H9 (cell line): ENCODE measurements around the gene OTOF. TPM values are rescaled to one million over a fixed set of nuclear protein-coding genes. Genes with fewer than 3 reads are reported as not detected.

ENCODE experiments used
- DNase-seq: peaks from one replicate; pipeline ENCODE4 v3.0.0-alpha.2; 2017
- H2AFZ ChIP-seq: one replicate; pipeline ENCODE4 v1.6.1; 2013; ENCODE audit warnings: mild to moderate bottlenecking, low read length, control low read depth, moderate library complexity
- H2AK5ac ChIP-seq: 2 replicates; pipeline ENCODE4 v1.6.1; 2013; ENCODE audit warnings: low read length, control low read depth, mixed read lengths; ENCODE audit not compliant: insufficient read length
- H2BK120ac ChIP-seq: one replicate; pipeline ENCODE4 v1.6.1; 2013; ENCODE audit warnings: low read depth, mild to moderate bottlenecking, low read length, control low read depth, inconsistent platforms; ENCODE audit not compliant: poor library complexity, severe bottlenecking
- H2BK12ac ChIP-seq: 2 replicates; pipeline ENCODE4 v1.6.1; 2013; ENCODE audit warnings: low read length, control low read depth, mixed read lengths, low read depth; ENCODE audit not compliant: insufficient read length
- H2BK15ac ChIP-seq: 2 replicates; pipeline ENCODE4 v1.6.1; 2013; ENCODE audit warnings: low read depth, low read length, control low read depth
- H2BK20ac ChIP-seq: one replicate; pipeline ENCODE4 v1.6.1; 2013; ENCODE audit warnings: low read depth, mild to moderate bottlenecking, low read length, control low read depth, inconsistent platforms; ENCODE audit not compliant: poor library complexity, severe bottlenecking
- H2BK5ac ChIP-seq: 2 replicates; pipeline ENCODE4 v1.6.1; 2013; ENCODE audit warnings: low read length, control low read depth, mixed read lengths; ENCODE audit not compliant: insufficient read length
- H3K14ac ChIP-seq: 2 replicates; pipeline ENCODE4 v1.6.1; 2013; ENCODE audit warnings: low read length, control low read depth; ENCODE audit not compliant: insufficient read depth
- H3K18ac ChIP-seq: 2 replicates; pipeline ENCODE4 v1.6.1; 2013; ENCODE audit warnings: low read depth, mild to moderate bottlenecking, mixed read lengths, low read length, control low read depth; ENCODE audit not compliant: insufficient read length
- H3K23ac ChIP-seq: 2 replicates; pipeline ENCODE4 v1.6.1; 2013; ENCODE audit warnings: low read length, control low read depth, mixed read lengths, low read depth; ENCODE audit not compliant: insufficient read length
- H3K23me2 ChIP-seq: 2 replicates; pipeline ENCODE4 v1.6.1; 2013; ENCODE audit warnings: low read depth, mild to moderate bottlenecking, mixed read lengths, low read length, control low read depth; ENCODE audit not compliant: insufficient read length, poor library complexity, severe bottlenecking
- H3K27ac ChIP-seq: 2 replicates; pipeline ENCODE4 v1.5.1; 2013; ENCODE audit warnings: low read length, control low read depth, mixed read lengths, low read depth; ENCODE audit not compliant: insufficient read length
- H3K27me3 ChIP-seq: 2 replicates; pipeline ENCODE4 v1.6.1; 2013; ENCODE audit warnings: low read length, control low read depth, inconsistent platforms; ENCODE audit not compliant: insufficient read depth
- H3K4ac ChIP-seq: 2 replicates; pipeline ENCODE4 v1.6.1; 2013; ENCODE audit warnings: low read depth, mild to moderate bottlenecking, control low read depth, inconsistent platforms, low read length, moderate library complexity
- H3K4me1 ChIP-seq: 2 replicates; pipeline ENCODE4 v1.6.1; 2013; ENCODE audit warnings: low read length, control low read depth, inconsistent platforms; ENCODE audit not compliant: insufficient read depth
- H3K4me2 ChIP-seq: 2 replicates; pipeline ENCODE4 v1.6.1; 2013; ENCODE audit warnings: low read length, control low read depth, mixed read lengths; ENCODE audit not compliant: insufficient read length, insufficient read depth
- H3K56ac ChIP-seq: 2 replicates; pipeline ENCODE4 v1.6.1; 2013; ENCODE audit warnings: low read depth, mild to moderate bottlenecking, mixed read lengths, low read length, control low read depth; ENCODE audit not compliant: insufficient read length
- H3K79me1 ChIP-seq: 2 replicates; pipeline ENCODE4 v1.6.1; 2013; ENCODE audit warnings: low read depth, mild to moderate bottlenecking, moderate library complexity, low read length, control low read depth, inconsistent platforms; ENCODE audit not compliant: insufficient read depth, poor library complexity, severe bottlenecking
- H3K79me2 ChIP-seq: 2 replicates; pipeline ENCODE4 v1.6.1; 2013; ENCODE audit warnings: low read length, control low read depth, inconsistent platforms; ENCODE audit not compliant: insufficient read depth
- H3K9ac ChIP-seq: 2 replicates; pipeline ENCODE4 v1.6.1; 2013; ENCODE audit warnings: low read length, control low read depth, mixed read lengths; ENCODE audit not compliant: insufficient read length; ENCODE audit errors: extremely low read depth
- H3K9me3 ChIP-seq: one replicate; pipeline ENCODE4 v1.6.1; 2013; ENCODE audit warnings: low read depth, low read length, inconsistent platforms; ENCODE audit not compliant: control insufficient read depth
- H3T11ph ChIP-seq: one replicate; pipeline ENCODE4 v1.6.1; 2013; ENCODE audit warnings: mild to moderate bottlenecking, low read length, control low read depth, inconsistent platforms
- H4K20me1 ChIP-seq: one replicate; pipeline ENCODE4 v1.6.1; 2013; ENCODE audit not compliant: control insufficient read depth, insufficient read length, insufficient read depth
- H4K5ac ChIP-seq: 2 replicates; pipeline ENCODE4 v1.6.1; 2013; ENCODE audit warnings: low read depth, mild to moderate bottlenecking, mixed read lengths, low read length, control low read depth; ENCODE audit not compliant: insufficient read length
- H4K8ac ChIP-seq: replicated peaks from 2 replicates; pipeline ENCODE4 v1.6.1; 2013; ENCODE audit warnings: low read length, control low read depth, mixed read lengths, low read depth; ENCODE audit not compliant: insufficient read length
- H4K91ac ChIP-seq: 2 replicates; pipeline ENCODE4 v1.6.1; 2013; ENCODE audit warnings: low read depth, mild to moderate bottlenecking, moderate library complexity, mixed read lengths, low read length, control low read depth; ENCODE audit not compliant: insufficient read length
- H3K27ac Mint-ChIP-seq, 3 experiments: 2 replicates in 2 of 3; 3 replicates in 1 of 3; pipeline ENCODE4 v1.8.0; 2020 to 2021; ENCODE audit warnings: mixed read lengths in 3 of 3, mild to moderate bottlenecking in 1 of 3, moderate library complexity in 1 of 3
- H3K27me3 Mint-ChIP-seq: 2 replicates; pipeline ENCODE4 v1.8.0; 2021; ENCODE audit warnings: low read depth, mild to moderate bottlenecking, moderate library complexity, mixed read lengths
- H3K36me3 Mint-ChIP-seq, 3 experiments: 2 replicates in 2 of 3; 3 replicates in 1 of 3; pipeline ENCODE4 v1.8.0; 2020 to 2021; ENCODE audit warnings: low read depth in 3 of 3, mixed read lengths in 3 of 3; ENCODE audit not compliant: insufficient read depth in 1 of 3
- H3K4me1 Mint-ChIP-seq, 2 experiments: 2 replicates each; pipeline ENCODE4 v1.8.0; 2020; ENCODE audit warnings: mixed read lengths in 2 of 2
- H3K4me3 Mint-ChIP-seq, 2 experiments: 2 replicates in 1 of 2; 3 replicates in 1 of 2; pipeline ENCODE4 v1.8.0; 2020 to 2021; ENCODE audit warnings: mild to moderate bottlenecking in 2 of 2, mixed read lengths in 2 of 2, moderate library complexity in 1 of 2
- H3K9me3 Mint-ChIP-seq, 2 experiments: 2 replicates in 1 of 2; 3 replicates in 1 of 2; pipeline ENCODE4 v1.8.0; 2020; ENCODE audit warnings: mild to moderate bottlenecking in 2 of 2, mixed read lengths in 2 of 2, moderate library complexity in 1 of 2
- CTCF ChIP-seq: fragments of 200-600 bp; sonication (generic); conservative IDR thresholded peaks from 3 replicates; pipeline ENCODE4 v1.8.0; 2021; ENCODE audit warnings: antibody characterized with exemption, mild to moderate bottlenecking
- WGBS: extraction: QIAGEN DNeasy Blood & Tissue Kit; methylation state at CpG from one replicate; pipeline ENCODE4 v1.1.7; 2013; ENCODE audit warnings: missing lambda C conversion rate, low lambda C conversion rate, mixed read lengths; ENCODE audit not compliant: insufficient read length; ENCODE audit errors: extremely low coverage; 5-methylcytosine and 5-hydroxymethylcytosine counted together
- total RNA-seq: library from RNA; stranded (reverse); gene quantifications from 2 replicates; pipeline ENCODE4 v1.2.1, GENCODE V29; 2021

OTOF gene
- total RNA-seq, 1 experiment from 2014 or later = 0.35 TPM

- H3K4ac ChIP-seq = no peak overlapping the region
- H3K27ac ChIP-seq = no peak overlapping the region
- no peak overlapping the region for H2BK20ac ChIP-seq
- Mint-ChIP-seq H3K9me3 (no peaks in the 10 kb centered on the region), H3K4me1 (peaks cover 10 to 13% of the 10 kb centered on the region in 2 experiments), H3K36me3 (no peaks in the 10 kb centered on the region), H3K4me3 (no peak overlapping the region), H3K27me3 (peaks cover 3% of the 10 kb centered on the region), H3K27ac (no peak overlapping the region)
- no peak overlapping the region for H2AFZ ChIP-seq
- no peak for TF ChIP-seq CTCF
- H3K23ac ChIP-seq = no peak overlapping the region
- peaks cover 3% of the 10 kb centered on the region for H3K4me1 ChIP-seq
- H3T11ph ChIP-seq = no peak overlapping the region
- no peak overlapping the region for H4K91ac ChIP-seq
- no peak overlapping the region for H3K18ac ChIP-seq
- no peak overlapping the region for H3K4me2 ChIP-seq
- no peak overlapping the region for H2BK12ac ChIP-seq
- WGBS = no CpG with 5 or more reads among the region's 3 CpGs
- no peaks in the 10 kb centered on the region for H4K20me1 ChIP-seq
- H3K23me2 ChIP-seq = no peaks in the 10 kb centered on the region
- no peak overlapping the region for H4K5ac ChIP-seq
- no peak overlapping the region for H2BK15ac ChIP-seq
- no peaks in the 10 kb centered on the region for H3K9me3 ChIP-seq
- no peak overlapping the region for H3K14ac ChIP-seq
- H2BK120ac ChIP-seq = no peak overlapping the region
- H3K27me3 ChIP-seq = no peaks in the 10 kb centered on the region
- no peak overlapping the region for H2BK5ac ChIP-seq
- H3K79me2 ChIP-seq = no peaks in the 10 kb centered on the region
- no peaks in the 10 kb centered on the region for H3K79me1 ChIP-seq
- H3K56ac ChIP-seq = no peak overlapping the region
- no peak overlapping the region for H2AK5ac ChIP-seq
- no peak for DNase-seq
- H3K9ac ChIP-seq = no peak overlapping the region
- no peak overlapping the region for H4K8ac ChIP-seq
Observed at GRCh38 chr2:26424221-26424620, 53.7 kb downstream of the OTOF start.
